GM12864 (cell line): ENCODE data around the gene TXN2.

Experiments
- DNase-seq: peaks from one replicate; pipeline ENCODE4 v3.0.0-alpha.2; 2011; ENCODE audit warnings: low read depth
- H3K4me3 ChIP-seq: 2 replicates; pipeline ENCODE4 v1.5.1; 2011; ENCODE audit warnings: mild to moderate bottlenecking, low read depth, low read length, control low read depth
- CTCF ChIP-seq: IDR thresholded peaks from 2 replicates; pipeline ENCODE4 v1.5.1; 2011; ENCODE audit warnings: low read depth, mild to moderate bottlenecking, moderate library complexity, low read length, control low read depth, inconsistent platforms; ENCODE audit errors: missing control alignments

Gene TXN2

GRCh38 chr22:36512991-36513390, 31.6 kb upstream of the TXN2 start:
- H3K4me3 ChIP-seq: no peak overlapping the region
- DNase-seq: no peak
- no peak for TF ChIP-seq CTCF

GRCh38 chr22:36512333-36512732, 30.9 kb upstream of the TXN2 start:
- DNase-seq: no peak
- no peak overlapping the region for H3K4me3 ChIP-seq
- TF ChIP-seq CTCF: no peak

GRCh38 chr22:36510966-36511881, 29.8 kb upstream of the TXN2 start:
- DNase-seq: no peak
- TF ChIP-seq CTCF: peak; percentile 75
- no peak overlapping the region for H3K4me3 ChIP-seq

GRCh38 chr22:36510384-36510783, 28.9 kb upstream of the TXN2 start:
- no peak for DNase-seq
- TF ChIP-seq CTCF: no peak
- H3K4me3 ChIP-seq: no peak overlapping the region

- H3K4me3 ChIP-seq: peak overlapping the region; percentile 58
These were observed 26.1 kb upstream of the TXN2 start for GRCh38 chr22:36507518-36508010.

GRCh38 chr22:36506637-36507517, 25.4 kb upstream of the TXN2 start, which contains the start of gene FOXRED2:
Gene FOXRED2, minus strand, starts transcription at chr22:36507040. Its CDS starts 618 bp downstream, at chr22:36506422.
- H3K4me3 ChIP-seq: peak within 1 kb of the TSS; percentile 58
- no peak for TF ChIP-seq CTCF
- peak; percentile 39 for DNase-seq

More at GRCh38 chr22:36507518-36508010, 26.1 kb upstream of the TXN2 start:
- DNase-seq: no peak
- no peak for TF ChIP-seq CTCF
